GM20000 (cell line): Measurements from ENCODE around the gene ILDR1.

Source experiments
- DNase-seq: peaks from one replicate; pipeline ENCODE4 v3.0.0; 2012; ENCODE audit warnings: low spot score
- CTCF ChIP-seq: IDR thresholded peaks from 2 replicates; pipeline ENCODE4 v1.5.1; 2012; ENCODE audit warnings: mild to moderate bottlenecking, control low read depth; ENCODE audit errors: extremely low read depth, missing control alignments

ILDR1 gene

GRCh38 chr3:121994551-121994950, 27.5 kb downstream of the ILDR1 start:
- no peak for DNase-seq
- no peak for TF ChIP-seq CTCF

- TF ChIP-seq CTCF = no peak
- peak; percentile 63 for DNase-seq
These were observed 29.2 kb downstream of the ILDR1 start for GRCh38 chr3:121992601-121993560.

GRCh38 chr3:121989943-121990342, 32.1 kb downstream of the ILDR1 start:
- no peak for DNase-seq
- TF ChIP-seq CTCF = no peak

GRCh38 chr3:121988146-121988545, 33.9 kb downstream of the ILDR1 start:
- no peak for DNase-seq
- TF ChIP-seq CTCF = no peak

GRCh38 chr3:121985846-121986245, 36.2 kb downstream of the ILDR1 start:
- TF ChIP-seq CTCF = no peak
- no peak for DNase-seq

- no peak for DNase-seq
- TF ChIP-seq CTCF = no peak
These were observed 40.6 kb downstream of the ILDR1 start for GRCh38 chr3:121981473-121981872.

- TF ChIP-seq CTCF = no peak
- no peak for DNase-seq
These were observed 41.6 kb downstream of the ILDR1 start for GRCh38 chr3:121980450-121980796.
